CD14-positive monocyte (primary cell): ENCODE measurements around the gene SLC35F3. TPM values are rescaled to one million over a fixed set of nuclear protein-coding genes. Genes with fewer than 3 reads are reported as not detected.
"Not testable (repeated sequence)": the region's sequence is repeated elsewhere in the genome, so short reads cannot be mapped to it uniquely, and the experiment has no call there.

Experiments used
- DNase-seq, 3 donors: peaks; one replicate each; pipeline ENCODE4 v3.0.0-alpha.2; 2011 to 2022
- H2AFZ ChIP-seq: 2 replicates; pipeline ENCODE4 v1.6.0; 2012; ENCODE audit warnings: mild to moderate bottlenecking, low read depth, low read length, inconsistent platforms; ENCODE audit not compliant: insufficient read depth, poor library complexity, severe bottlenecking
- H3K27ac ChIP-seq, 2 donors: 1 replicate in 1 of 2; 2 replicates in 1 of 2; pipeline ENCODE4 v1.5.1; 2012 to 2013; ENCODE audit warnings: low read length in 2 of 2, control low read depth in 1 of 2, inconsistent platforms in 1 of 2, low read depth in 1 of 2, mild to moderate bottlenecking in 1 of 2
- H3K27me3 ChIP-seq, 2 donors: one replicate each; pipeline versions ENCODE4 v1.6.0 to v1.6.1; 2011 to 2013; ENCODE audit warnings: low read length in 2 of 2; ENCODE audit not compliant: control insufficient read depth in 2 of 2, insufficient read depth in 2 of 2
- H3K36me3 ChIP-seq, 2 donors: replicated peaks in 1 of 2; 1 replicate in 1 of 2; 2 replicates in 1 of 2; pipeline versions ENCODE4 v1.5.1 to v1.6.1; 2012 to 2013; ENCODE audit warnings: low read length in 2 of 2, control low read depth in 1 of 2, inconsistent platforms in 1 of 2, mild to moderate bottlenecking in 1 of 2; ENCODE audit not compliant: insufficient read depth in 2 of 2, control insufficient read depth in 1 of 2
- H3K4me1 ChIP-seq, 2 donors: 1 replicate in 1 of 2; 2 replicates in 1 of 2; pipeline versions ENCODE4 v1.5.1 to v1.6.1; 2012 to 2013; ENCODE audit warnings: low read length in 2 of 2, control low read depth in 1 of 2, inconsistent platforms in 1 of 2, mild to moderate bottlenecking in 1 of 2, moderate library complexity in 1 of 2; ENCODE audit not compliant: insufficient read depth in 2 of 2, control insufficient read depth in 1 of 2
- H3K4me2 ChIP-seq: replicated peaks from 2 replicates; pipeline ENCODE3; 2012; ENCODE audit warnings: low read length, moderate library complexity, mild to moderate bottlenecking; ENCODE audit not compliant: poor library complexity, severe bottlenecking; ENCODE audit errors: extremely low read depth
- H3K4me3 ChIP-seq, 3 experiments: fragments of 200-600 bp in 1 of 3; sonication (generic) in 1 of 3; replicated peaks in 1 of 3; 1 replicate in 2 of 3; 2 replicates in 1 of 3; pipeline ENCODE4 v1.5.1; 2011 to 2013; ENCODE audit warnings: low read length in 3 of 3, mild to moderate bottlenecking in 3 of 3, control low read depth in 2 of 3, low read depth in 2 of 3, inconsistent platforms in 1 of 3, moderate library complexity in 1 of 3
- H3K79me2 ChIP-seq: 2 replicates; pipeline ENCODE4 v1.6.0; 2012; ENCODE audit warnings: mild to moderate bottlenecking, control low read depth, inconsistent platforms, low read length, moderate library complexity; ENCODE audit not compliant: insufficient read depth
- H3K9ac ChIP-seq: 2 replicates; pipeline ENCODE4 v1.6.0; 2017; ENCODE audit warnings: low read length, mild to moderate bottlenecking; ENCODE audit not compliant: insufficient read depth, poor library complexity, severe bottlenecking
- H3K9me3 ChIP-seq, 2 donors: replicated peaks in 1 of 2; 1 replicate in 1 of 2; 2 replicates in 1 of 2; pipeline versions ENCODE4 v1.5.1 to v1.6.1; 2012 to 2013; ENCODE audit warnings: low read length in 2 of 2, control low read depth in 1 of 2; ENCODE audit not compliant: control insufficient read depth in 1 of 2, insufficient read depth in 1 of 2
- H4K20me1 ChIP-seq: 2 replicates; pipeline ENCODE4 v1.6.0; 2012; ENCODE audit warnings: mild to moderate bottlenecking, low read length, control low read depth, moderate library complexity; ENCODE audit not compliant: insufficient read depth
- H3K27ac Mint-ChIP-seq, 7 donors: one replicate each; pipeline ENCODE4 v1.8.0; 2020; ENCODE audit warnings: mild to moderate bottlenecking in 7 of 7, mixed read lengths in 7 of 7, moderate library complexity in 6 of 7, inconsistent platforms in 2 of 7
- H3K27me3 Mint-ChIP-seq, 3 donors: one replicate each; pipeline ENCODE4 v1.8.0; 2021 to 2022; ENCODE audit warnings: low read depth in 3 of 3, mild to moderate bottlenecking in 3 of 3, mixed read lengths in 3 of 3, moderate library complexity in 3 of 3, inconsistent platforms in 1 of 3
- H3K36me3 Mint-ChIP-seq, 2 donors: one replicate each; pipeline ENCODE4 v1.8.0; 2020; ENCODE audit warnings: mixed read lengths in 2 of 2, inconsistent platforms in 1 of 2, mild to moderate bottlenecking in 1 of 2
- H3K4me1 Mint-ChIP-seq: one replicate; pipeline ENCODE4 v1.8.0; 2020; ENCODE audit warnings: mild to moderate bottlenecking, mixed read lengths
- H3K4me3 Mint-ChIP-seq, 2 donors: one replicate each; pipeline ENCODE4 v1.8.0; 2020; ENCODE audit warnings: mild to moderate bottlenecking in 2 of 2, mixed read lengths in 2 of 2, moderate library complexity in 1 of 2
- H3K9me3 Mint-ChIP-seq, 7 donors: one replicate each; pipeline ENCODE4 v1.8.0; 2020 to 2022; ENCODE audit warnings: mixed read lengths in 7 of 7, mild to moderate bottlenecking in 6 of 7, moderate library complexity in 6 of 7, inconsistent platforms in 2 of 7
- CTCF ChIP-seq: fragments of 200-600 bp; IDR thresholded peaks from one replicate; pipeline ENCODE4 v1.8.0; 2022; ENCODE audit warnings: antibody characterized with exemption, mild to moderate bottlenecking
- WGBS: methylation state at CpG from one replicate; pipeline ENCODE4 v1.1.5; 2013; ENCODE audit warnings: missing lambda C conversion rate; ENCODE audit not compliant: insufficient coverage; 5-methylcytosine and 5-hydroxymethylcytosine counted together
- intact Hi-C, 2 donors: fragments of 100-400 bp; cut with micrococcal nuclease; formaldehyde crosslinking; loops; one replicate each; pipeline versions ENCODE4 v1.15.0 to v1.15.1; 2023
- polyA plus RNA-seq, 3 donors: library from polyadenylated mRNA; depleted of rRNA in 1 of 3; unstranded in 2 of 3; stranded (reverse) in 1 of 3; fragments of 300-500 nt in 2 of 3; fragments of >200 nt in 1 of 3; fragmentation: Illumina TruSeq in 2 of 3; gene quantifications; 1 replicate in 2 of 3; 2 replicates in 1 of 3; pipeline ENCODE4 v1.2.3, GENCODE V29; 2012 to 2021

Gene SLC35F3
- polyA plus RNA-seq, 3 donors: 0.17 to 0.78 TPM; not detected in 1

- no peaks in the 10 kb centered on the region for H3K9me3 ChIP-seq
- no peaks in the 10 kb centered on the region for H4K20me1 ChIP-seq
- no peak overlapping the region for H3K27ac ChIP-seq
- no peak overlapping the region for H3K4me3 ChIP-seq
- WGBS: 100% methylated on average over 1 of the region's 3 CpGs
- no peak overlapping the region for H3K9ac ChIP-seq
- H3K4me1 Mint-ChIP-seq: peaks cover 3% of the 10 kb centered on the region
- TF ChIP-seq CTCF: no peak
- no peak overlapping the region for H3K4me2 ChIP-seq
- H3K27me3 Mint-ChIP-seq: peaks cover 0 to 9% (median under 1%) of the 10 kb centered on the region in 3 donors
- intact Hi-C loops: no loop called here
- no peaks in the 10 kb centered on the region for H3K27me3 ChIP-seq
- H3K36me3 Mint-ChIP-seq: no peaks in the 10 kb centered on the region
- no peaks in the 10 kb centered on the region for H3K79me2 ChIP-seq
- H3K4me3 Mint-ChIP-seq: no peak overlapping the region
- no peak overlapping the region for H3K27ac Mint-ChIP-seq
- no peaks in the 10 kb centered on the region for H3K4me1 ChIP-seq
- H3K9me3 Mint-ChIP-seq: peaks cover 0 to 10% (median 5%) of the 10 kb centered on the region in 7 donors
- no peaks in the 10 kb centered on the region for H3K36me3 ChIP-seq
- no peak for DNase-seq
- no peak overlapping the region for H2AFZ ChIP-seq
Observed at GRCh38 chr1:234176000-234176399, 271.5 kb downstream of the SLC35F3 start.

- H3K9me3 Mint-ChIP-seq, H4K20me1 ChIP-seq, intact Hi-C loops, H3K27me3 ChIP-seq, H3K9ac ChIP-seq, H3K36me3 Mint-ChIP-seq, H3K4me3 ChIP-seq, H3K4me1 ChIP-seq, H3K36me3 ChIP-seq, H3K27ac Mint-ChIP-seq, H3K4me3 Mint-ChIP-seq, DNase-seq, H2AFZ ChIP-seq, H3K27ac ChIP-seq, H3K4me1 Mint-ChIP-seq, H3K4me2 ChIP-seq, H3K9me3 ChIP-seq, H3K79me2 ChIP-seq: not testable (repeated sequence)
- no CpG with 5 or more reads among the region's 2 CpGs for WGBS
- peaks cover 0 to 15% (median 2%) of the 10 kb centered on the region in 3 donors for H3K27me3 Mint-ChIP-seq
Observed at GRCh38 chr1:234176847-234177246, 272.4 kb downstream of the SLC35F3 start.
